HepG2 (cell line): Measurements from ENCODE around the gene ZNFX1. TPM values are rescaled to one million over a fixed set of nuclear protein-coding genes. Genes with fewer than 3 reads are reported as not detected.

ENCODE experiments used
- FOSL2 ChIP-seq: sonication (generic); formaldehyde crosslinking; IDR thresholded peaks from 2 replicates; pipeline ENCODE4 v1.4.0; 2020; ENCODE audit warnings: missing genetic modification reagents
- KDM5A ChIP-seq: fragments of 200-600 bp; sonication (generic); IDR thresholded peaks from 2 replicates; pipeline ENCODE4 v1.7.0; 2018; ENCODE audit warnings: antibody characterized with exemption, mild to moderate bottlenecking, low read length, borderline replicate concordance
- RBM39 ChIP-seq: fragments of 200-400 bp; formaldehyde crosslinking; IDR thresholded peaks from one replicate; pipeline ENCODE4 v1.6.1; 2018; ENCODE audit warnings: antibody characterized with exemption, mild to moderate bottlenecking, low read depth, low read length; ENCODE audit not compliant: poor library complexity, severe bottlenecking
- ZNF746 ChIP-seq: sonication (generic); formaldehyde crosslinking; IDR thresholded peaks from 2 replicates; pipeline ENCODE4 v1.8.0; 2022; ENCODE audit warnings: mild to moderate bottlenecking, missing genetic modification reagents
- ZNF761 ChIP-seq: sonication (generic); formaldehyde crosslinking; conservative IDR thresholded peaks from 2 replicates; pipeline ENCODE4 v1.4.0; 2020; ENCODE audit warnings: mild to moderate bottlenecking, missing genetic modification reagents
- ZNF773 ChIP-seq: sonication (generic); formaldehyde crosslinking; IDR thresholded peaks from 2 replicates; pipeline ENCODE4 v1.4.0; 2020; ENCODE audit warnings: missing genetic modification reagents, borderline replicate concordance
- polyA plus RNA-seq, 8 experiments: library from polyadenylated mRNA; depleted of rRNA in 3 of 8; stranded (reverse) in 7 of 8; unstranded in 1 of 8; fragments of >200 nt; fragmentation: Illumina TruSeq in 4 of 8; extraction: Trizol in 4 of 8; gene quantifications; 2 replicates each; pipeline versions ENCODE4 v1.2.1 to v1.2.3, GENCODE V29; 2011 to 2016; ENCODE audit warnings: low read depth in 4 of 8, missing spikeins in 1 of 8, mixed read lengths in 1 of 8; ENCODE audit not compliant: insufficient read depth in 1 of 8
- total RNA-seq, 5 experiments: library from RNA; depleted of rRNA; stranded (reverse); fragments of >200 nt; fragmentation: Illumina TruSeq; extraction: Trizol; gene quantifications; 2 replicates each; pipeline ENCODE4 v1.2.3, GENCODE V29; 2016; ENCODE audit warnings: low read depth in 1 of 5
- TF ChIP-seq, protein P1 (sequence below): sonication (generic); formaldehyde crosslinking; IDR thresholded peaks from 2 replicates; pipeline ENCODE4 v1.5.0; 2020; ENCODE audit warnings: mild to moderate bottlenecking, low read depth, missing genetic modification reagents, borderline replicate concordance
- TF ChIP-seq, protein P2 (sequence below): sonication (generic); formaldehyde crosslinking; IDR thresholded peaks from 2 replicates; pipeline ENCODE4 v1.4.0; 2020; ENCODE audit warnings: missing genetic modification reagents
- TF ChIP-seq, protein P3 (sequence below): IDR thresholded peaks from 2 replicates; pipeline ENCODE4 v1.6.1; 2016; ENCODE audit warnings: missing compliant biosample characterization, missing genetic modification reagents, borderline replicate concordance
- TF ChIP-seq, protein P4 (sequence below): sonication (generic); formaldehyde crosslinking; IDR thresholded peaks from 2 replicates; pipeline ENCODE4 v1.5.0; 2020; ENCODE audit warnings: missing genetic modification reagents
- TF ChIP-seq, protein P5 (sequence below): IDR thresholded peaks from 2 replicates; pipeline ENCODE4 v1.6.1; 2016
- TF ChIP-seq, protein P6 (sequence below): sonication (generic); formaldehyde crosslinking; IDR thresholded peaks from 2 replicates; pipeline ENCODE4 v1.8.1; 2023; ENCODE audit warnings: mild to moderate bottlenecking, moderate library complexity, missing genetic modification reagents
- TF ChIP-seq, protein P7 (sequence below): sonication (generic); formaldehyde crosslinking; IDR thresholded peaks from 2 replicates; pipeline ENCODE4 v1.4.0; 2020; ENCODE audit warnings: mild to moderate bottlenecking, missing genetic modification reagents

The ZNFX1 gene
- total and polyA plus RNA-seq, 2 of the 13 experiments (the other 11 are each of a cell fraction or from before 2014, with no cell fraction given): 2.9 to 11.1 TPM

DNA sequence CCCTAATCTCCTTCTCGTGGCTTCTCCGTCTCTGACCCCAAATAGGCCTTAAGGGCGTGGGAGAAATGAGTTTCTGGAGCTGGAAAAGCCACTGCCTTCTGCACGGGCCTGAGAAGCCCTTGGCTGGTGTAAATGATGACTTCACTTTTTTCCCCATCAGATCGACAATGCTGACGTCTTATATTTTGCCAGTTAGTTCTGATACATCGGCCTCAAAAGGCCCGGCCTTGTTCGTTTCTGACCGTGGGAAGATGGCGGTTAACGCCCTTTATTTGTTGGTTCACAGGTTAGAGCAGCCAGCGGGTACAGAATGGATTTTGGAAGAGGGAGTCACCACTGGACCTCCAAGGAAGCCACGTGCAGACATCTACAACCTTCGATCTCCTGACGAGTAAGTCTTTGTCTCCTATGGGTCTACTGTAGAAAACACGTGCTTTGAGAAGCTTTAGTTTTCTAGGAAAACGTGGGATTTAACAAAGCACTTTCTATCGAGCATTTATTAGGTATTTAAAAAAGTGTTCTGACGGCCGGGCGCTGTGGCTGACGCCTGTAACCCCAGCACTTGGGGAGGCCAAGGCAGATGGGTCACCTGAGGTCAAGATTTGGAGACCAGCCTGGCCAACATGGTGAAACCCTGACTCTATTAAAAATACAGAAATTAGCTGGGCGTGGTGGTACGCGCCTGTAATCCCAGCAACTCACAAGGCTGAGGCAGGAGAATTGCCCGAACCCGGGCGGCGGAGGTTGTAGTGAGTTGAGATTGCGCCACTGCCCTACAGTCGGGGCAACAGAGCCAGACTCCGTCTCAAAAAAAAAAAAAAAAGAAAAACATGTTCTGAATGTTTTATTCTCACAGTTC, 1.2 kb upstream of the ZNFX1 start (continued):
- TF ChIP-seq, protein P1, sequence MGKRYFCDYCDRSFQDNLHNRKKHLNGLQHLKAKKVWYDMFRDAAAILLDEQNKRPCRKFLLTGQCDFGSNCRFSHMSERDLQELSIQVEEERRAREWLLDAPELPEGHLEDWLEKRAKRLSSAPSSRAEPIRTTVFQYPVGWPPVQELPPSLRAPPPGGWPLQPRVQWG (CRISPR knock-in tag): no peak
- TF ChIP-seq, protein P2, sequence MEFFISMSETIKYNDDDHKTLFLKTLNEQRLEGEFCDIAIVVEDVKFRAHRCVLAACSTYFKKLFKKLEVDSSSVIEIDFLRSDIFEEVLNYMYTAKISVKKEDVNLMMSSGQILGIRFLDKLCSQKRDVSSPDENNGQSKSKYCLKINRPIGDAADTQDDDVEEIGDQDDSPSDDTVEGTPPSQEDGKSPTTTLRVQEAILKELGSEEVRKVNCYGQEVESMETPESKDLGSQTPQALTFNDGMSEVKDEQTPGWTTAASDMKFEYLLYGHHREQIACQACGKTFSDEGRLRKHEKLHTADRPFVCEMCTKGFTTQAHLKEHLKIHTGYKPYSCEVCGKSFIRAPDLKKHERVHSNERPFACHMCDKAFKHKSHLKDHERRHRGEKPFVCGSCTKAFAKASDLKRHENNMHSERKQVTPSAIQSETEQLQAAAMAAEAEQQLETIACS (CRISPR knock-in tag): no peak
- TF ChIP-seq ZNF746 (CRISPR knock-in tag): no peak
- TF ChIP-seq, protein P3, sequence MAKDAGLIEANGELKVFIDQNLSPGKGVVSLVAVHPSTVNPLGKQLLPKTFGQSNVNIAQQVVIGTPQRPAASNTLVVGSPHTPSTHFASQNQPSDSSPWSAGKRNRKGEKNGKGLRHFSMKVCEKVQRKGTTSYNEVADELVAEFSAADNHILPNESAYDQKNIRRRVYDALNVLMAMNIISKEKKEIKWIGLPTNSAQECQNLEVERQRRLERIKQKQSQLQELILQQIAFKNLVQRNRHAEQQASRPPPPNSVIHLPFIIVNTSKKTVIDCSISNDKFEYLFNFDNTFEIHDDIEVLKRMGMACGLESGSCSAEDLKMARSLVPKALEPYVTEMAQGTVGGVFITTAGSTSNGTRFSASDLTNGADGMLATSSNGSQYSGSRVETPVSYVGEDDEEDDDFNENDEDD (CRISPR knock-in tag): no peak
- TF ChIP-seq KDM5A: peak; percentile 82
- no peak; the same call in 1 of the 2 replicates for TF ChIP-seq ZNF773
- TF ChIP-seq, protein P4, sequence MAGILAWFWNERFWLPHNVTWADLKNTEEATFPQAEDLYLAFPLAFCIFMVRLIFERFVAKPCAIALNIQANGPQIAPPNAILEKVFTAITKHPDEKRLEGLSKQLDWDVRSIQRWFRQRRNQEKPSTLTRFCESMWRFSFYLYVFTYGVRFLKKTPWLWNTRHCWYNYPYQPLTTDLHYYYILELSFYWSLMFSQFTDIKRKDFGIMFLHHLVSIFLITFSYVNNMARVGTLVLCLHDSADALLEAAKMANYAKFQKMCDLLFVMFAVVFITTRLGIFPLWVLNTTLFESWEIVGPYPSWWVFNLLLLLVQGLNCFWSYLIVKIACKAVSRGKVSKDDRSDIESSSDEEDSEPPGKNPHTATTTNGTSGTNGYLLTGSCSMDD (CRISPR knock-in tag): no peak
- TF ChIP-seq, protein P5, sequence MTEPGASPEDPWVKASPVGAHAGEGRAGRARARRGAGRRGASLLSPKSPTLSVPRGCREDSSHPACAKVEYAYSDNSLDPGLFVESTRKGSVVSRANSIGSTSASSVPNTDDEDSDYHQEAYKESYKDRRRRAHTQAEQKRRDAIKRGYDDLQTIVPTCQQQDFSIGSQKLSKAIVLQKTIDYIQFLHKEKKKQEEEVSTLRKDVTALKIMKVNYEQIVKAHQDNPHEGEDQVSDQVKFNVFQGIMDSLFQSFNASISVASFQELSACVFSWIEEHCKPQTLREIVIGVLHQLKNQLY (CRISPR knock-in tag): no peak
- TF ChIP-seq, protein P6, sequence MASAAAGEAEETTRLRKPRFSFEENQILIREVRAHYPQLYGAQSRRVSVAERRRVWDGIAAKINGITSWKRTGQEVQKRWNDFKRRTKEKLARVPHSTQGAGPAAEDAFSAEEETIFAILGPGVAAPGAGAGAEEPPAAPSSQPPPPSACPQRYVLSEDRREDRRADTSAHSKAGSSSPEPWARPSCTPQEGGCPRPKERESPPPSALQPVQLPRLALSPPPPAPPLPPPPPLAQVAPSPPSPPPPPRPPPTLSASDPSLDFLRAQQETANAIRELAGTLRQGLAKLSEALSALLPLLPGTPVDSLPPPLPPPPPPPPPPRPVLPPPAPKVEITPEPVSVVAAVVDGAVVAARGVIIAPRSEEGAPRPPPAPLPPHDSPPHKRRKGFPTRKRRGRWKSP (CRISPR knock-in tag): no peak
- no peak for TF ChIP-seq FOSL2 (CRISPR knock-in tag)
- TF ChIP-seq, protein P7, sequence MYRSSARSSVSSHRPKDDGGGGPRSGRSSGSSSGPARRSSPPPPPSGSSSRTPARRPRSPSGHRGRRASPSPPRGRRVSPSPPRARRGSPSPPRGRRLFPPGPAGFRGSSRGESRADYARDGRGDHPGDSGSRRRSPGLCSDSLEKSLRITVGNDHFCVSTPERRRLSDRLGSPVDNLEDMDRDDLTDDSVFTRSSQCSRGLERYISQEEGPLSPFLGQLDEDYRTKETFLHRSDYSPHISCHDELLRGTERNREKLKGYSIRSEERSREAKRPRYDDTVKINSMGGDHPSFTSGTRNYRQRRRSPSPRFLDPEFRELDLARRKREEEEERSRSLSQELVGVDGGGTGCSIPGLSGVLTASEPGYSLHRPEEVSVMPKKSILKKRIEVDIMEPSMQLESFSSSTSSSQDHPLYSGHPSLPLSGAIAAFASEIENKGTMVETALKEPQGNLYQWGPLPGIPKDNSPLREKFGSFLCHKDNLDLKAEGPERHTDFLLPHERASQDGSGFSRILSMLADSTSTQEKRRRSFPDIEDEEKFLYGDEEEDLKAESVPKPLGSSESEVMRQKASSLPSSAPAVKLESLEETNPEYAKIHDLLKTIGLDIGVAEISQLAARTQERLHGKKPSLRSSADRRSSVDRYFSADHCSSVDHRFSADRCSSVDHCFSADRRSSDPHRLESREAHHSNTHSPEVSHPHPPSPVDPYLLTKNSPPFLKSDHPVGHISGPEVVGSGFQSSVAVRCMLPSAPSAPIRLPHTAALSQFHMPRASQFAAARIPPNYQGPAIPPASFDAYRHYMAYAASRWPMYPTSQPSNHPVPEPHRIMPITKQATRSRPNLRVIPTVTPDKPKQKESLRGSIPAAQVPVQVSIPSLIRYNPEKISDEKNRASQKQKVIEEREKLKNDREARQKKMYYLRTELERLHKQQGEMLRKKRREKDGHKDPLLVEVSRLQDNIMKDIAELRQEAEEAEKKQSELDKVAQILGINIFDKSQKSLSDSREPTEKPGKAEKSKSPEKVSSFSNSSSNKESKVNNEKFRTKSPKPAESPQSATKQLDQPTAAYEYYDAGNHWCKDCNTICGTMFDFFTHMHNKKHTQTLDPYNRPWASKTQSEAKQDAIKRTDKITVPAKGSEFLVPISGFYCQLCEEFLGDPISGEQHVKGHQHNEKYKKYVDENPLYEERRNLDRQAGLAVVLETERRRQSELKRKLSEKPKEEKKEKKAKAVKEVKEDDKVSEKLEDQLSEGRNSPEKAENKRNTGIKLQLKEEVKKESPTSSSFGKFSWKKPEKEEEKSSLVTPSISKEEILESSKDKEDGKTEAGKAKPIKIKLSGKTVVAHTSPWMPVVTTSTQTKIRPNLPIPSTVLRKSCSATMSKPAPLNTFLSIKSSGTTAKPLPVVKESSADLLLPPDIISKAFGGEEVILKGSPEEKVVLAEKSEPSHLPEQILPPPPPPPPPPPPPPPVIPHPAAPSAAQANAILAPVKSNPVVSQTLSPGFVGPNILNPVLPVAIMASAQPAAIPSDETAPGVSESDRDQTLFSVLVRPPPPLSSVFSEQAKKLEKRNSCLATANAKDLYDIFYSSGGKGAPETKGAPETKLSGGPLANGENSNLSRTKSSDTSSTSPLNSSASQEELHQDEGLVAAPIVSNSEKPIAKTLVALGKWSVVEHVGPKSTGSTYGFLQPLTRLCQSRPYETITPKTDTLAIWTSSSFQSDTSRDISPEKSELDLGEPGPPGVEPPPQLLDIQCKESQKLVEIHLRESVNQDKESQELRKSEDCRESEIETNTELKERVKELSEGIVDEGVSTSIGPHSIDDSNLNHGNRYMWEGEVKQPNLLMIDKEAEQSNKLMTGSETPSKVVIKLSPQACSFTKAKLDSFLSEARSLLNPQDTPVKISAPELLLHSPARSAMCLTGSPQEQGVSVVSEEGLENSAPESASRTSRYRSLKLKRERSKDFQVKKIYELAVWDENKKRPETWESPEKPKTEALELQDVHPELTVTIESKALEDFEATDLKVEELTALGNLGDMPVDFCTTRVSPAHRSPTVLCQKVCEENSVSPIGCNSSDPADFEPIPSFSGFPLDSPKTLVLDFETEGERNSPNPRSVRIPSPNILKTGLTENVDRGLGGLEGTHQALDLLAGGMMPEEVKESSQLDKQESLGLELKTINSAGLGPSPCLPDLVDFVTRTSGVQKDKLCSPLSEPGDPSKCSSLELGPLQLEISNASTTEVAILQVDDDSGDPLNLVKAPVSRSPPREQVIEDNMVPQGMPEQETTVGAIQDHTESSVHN (CRISPR knock-in tag): no peak; the same call in 1 of the 2 replicates
- no peak; the same call in 1 of the 2 replicates for TF ChIP-seq ZNF761 (CRISPR knock-in tag)
- TF ChIP-seq RBM39: no peak
